PC-3 (cell line): ENCODE results near the gene ITGB4.

ENCODE experiments used
- EZH2 ChIP-seq: fragments of 300-600 bp; sonication (generic); IDR thresholded peaks from one replicate; pipeline ENCODE4 v1.6.1; 2017; ENCODE audit warnings: antibody characterized with exemption, mild to moderate bottlenecking, low read length; ENCODE audit not compliant: unreplicated experiment
- EZH2phosphoT487 ChIP-seq: fragments of 300-600 bp; sonication (generic); IDR thresholded peaks from 2 replicates; pipeline ENCODE4 v1.6.1; 2018; ENCODE audit warnings: mild to moderate bottlenecking, antibody characterized with exemption, low read length, borderline replicate concordance
- TF ChIP-seq, protein P1 (sequence below): fragments of 300-600 bp; sonication (generic); conservative IDR thresholded peaks from 2 replicates; pipeline ENCODE4 v1.5.1; 2017; ENCODE audit warnings: antibody characterized with exemption, low read depth, mild to moderate bottlenecking, low read length

DNA sequence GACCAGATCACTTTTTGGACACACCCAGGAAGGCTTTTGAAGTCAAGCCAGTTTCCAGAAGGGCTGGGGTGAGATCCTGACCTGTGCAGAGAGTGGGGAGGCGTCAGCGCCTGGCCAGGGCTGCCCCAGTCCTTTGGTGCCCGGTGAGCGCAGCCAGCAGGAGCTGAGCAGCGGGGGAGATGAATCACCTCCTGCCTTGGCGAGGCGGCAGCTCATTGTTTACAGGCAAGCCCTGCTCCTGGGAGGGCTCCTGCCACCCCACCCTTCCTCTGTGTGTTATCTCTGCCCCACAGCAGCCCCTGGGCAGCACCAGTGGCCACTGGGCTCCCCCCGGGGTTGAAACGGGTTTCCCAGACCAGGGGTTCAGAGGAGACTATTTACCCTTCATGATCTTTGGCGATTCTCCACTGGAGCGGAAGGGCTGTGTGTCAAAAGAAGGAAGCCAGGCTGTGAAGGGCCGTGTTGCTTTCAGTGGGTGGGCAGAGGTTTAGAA, 14.1 kb upstream of the ITGB4 start:
- TF ChIP-seq, protein P1, sequence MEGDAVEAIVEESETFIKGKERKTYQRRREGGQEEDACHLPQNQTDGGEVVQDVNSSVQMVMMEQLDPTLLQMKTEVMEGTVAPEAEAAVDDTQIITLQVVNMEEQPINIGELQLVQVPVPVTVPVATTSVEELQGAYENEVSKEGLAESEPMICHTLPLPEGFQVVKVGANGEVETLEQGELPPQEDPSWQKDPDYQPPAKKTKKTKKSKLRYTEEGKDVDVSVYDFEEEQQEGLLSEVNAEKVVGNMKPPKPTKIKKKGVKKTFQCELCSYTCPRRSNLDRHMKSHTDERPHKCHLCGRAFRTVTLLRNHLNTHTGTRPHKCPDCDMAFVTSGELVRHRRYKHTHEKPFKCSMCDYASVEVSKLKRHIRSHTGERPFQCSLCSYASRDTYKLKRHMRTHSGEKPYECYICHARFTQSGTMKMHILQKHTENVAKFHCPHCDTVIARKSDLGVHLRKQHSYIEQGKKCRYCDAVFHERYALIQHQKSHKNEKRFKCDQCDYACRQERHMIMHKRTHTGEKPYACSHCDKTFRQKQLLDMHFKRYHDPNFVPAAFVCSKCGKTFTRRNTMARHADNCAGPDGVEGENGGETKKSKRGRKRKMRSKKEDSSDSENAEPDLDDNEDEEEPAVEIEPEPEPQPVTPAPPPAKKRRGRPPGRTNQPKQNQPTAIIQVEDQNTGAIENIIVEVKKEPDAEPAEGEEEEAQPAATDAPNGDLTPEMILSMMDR: no peak
- TF ChIP-seq EZH2: no peak
- no peak for TF ChIP-seq EZH2phosphoT487
